GM13976 (cell line): Measurements from ENCODE around the gene RIN3.

Experiments
- DNase-seq: peaks from one replicate; pipeline ENCODE4 v3.0.0; 2012; ENCODE audit warnings: low spot score
- CTCF ChIP-seq: IDR thresholded peaks from 2 replicates; pipeline ENCODE4 v1.5.1; 2012; ENCODE audit warnings: borderline replicate concordance, mild to moderate bottlenecking; ENCODE audit not compliant: insufficient read depth; ENCODE audit errors: extremely low read depth, missing control alignments, control extremely low read depth
- in situ Hi-C: fragments of 300-500 bp; cut with MboI; formaldehyde crosslinking; loops from one replicate; pipeline ENCODE4 v1.12.0; 2022; ENCODE audit warnings: low sequenced_read_pairs, mixed read lengths, inconsistent platforms; ENCODE audit not compliant: unreplicated experiment

Gene RIN3

GRCh38 chr14:92505826-92506225 lies 7.8 kb upstream of the RIN3 start:
- no peak for DNase-seq
- in situ Hi-C loops, result no loop called here
- no peak for TF ChIP-seq CTCF

- TF ChIP-seq CTCF, result no peak
- in situ Hi-C loops, result no loop called here
- no peak for DNase-seq
Measured at GRCh38 chr14:92506231-92506630, 7.3 kb upstream of the RIN3 start.

DNA sequence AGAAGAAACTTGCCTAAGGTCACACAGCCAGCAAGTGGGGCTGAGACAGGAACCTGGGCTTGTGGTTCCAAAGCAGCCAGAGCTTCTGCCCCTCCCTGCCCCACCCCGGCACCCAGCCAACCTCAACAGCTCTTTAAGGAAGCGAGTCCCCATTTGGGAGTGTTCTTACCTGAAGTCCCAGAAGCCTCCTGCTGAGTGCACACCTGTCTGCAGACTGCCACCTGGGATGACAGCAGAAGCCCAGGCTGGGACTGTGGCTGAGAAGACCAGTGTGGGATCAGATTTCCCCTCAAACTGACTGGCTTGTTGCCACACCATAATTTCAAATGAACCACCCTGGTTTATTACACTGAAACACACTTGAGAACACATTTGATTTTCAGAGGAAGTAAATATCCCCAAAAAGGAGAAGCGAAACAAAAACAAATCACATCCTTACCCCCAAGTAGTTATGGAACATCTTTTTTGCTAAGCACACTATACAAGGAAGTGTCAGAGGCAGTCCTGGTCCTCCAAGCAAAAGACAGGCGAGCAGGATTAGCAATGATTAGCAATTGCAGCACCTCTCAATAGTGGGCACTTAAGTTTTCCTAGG lies 6.3 kb upstream of the RIN3 start:
- no peak for TF ChIP-seq CTCF
- DNase-seq, result no peak
- in situ Hi-C loops, result no loop called here

DNA sequence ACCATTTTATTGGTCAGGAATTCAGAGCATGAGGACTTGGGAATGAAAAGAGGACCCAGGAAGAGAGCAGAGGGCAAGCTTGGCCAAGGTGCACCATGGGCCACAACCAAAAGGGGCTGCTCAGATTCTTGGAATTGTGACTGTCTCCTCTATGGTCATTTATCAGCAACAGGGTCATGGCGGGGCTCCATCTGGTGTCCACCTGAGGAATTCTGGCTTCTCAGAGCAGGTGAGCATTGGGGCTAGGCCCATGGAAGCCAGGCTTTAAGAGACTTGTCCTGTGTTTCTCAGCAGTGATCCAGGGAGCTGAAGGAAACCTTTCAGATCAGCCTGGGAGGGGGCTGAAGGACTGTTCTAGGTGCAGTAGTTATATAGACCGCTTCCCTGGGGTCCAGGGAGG lies 2.6 kb upstream of the RIN3 start:
- in situ Hi-C loops, result no loop called here
- TF ChIP-seq CTCF, result no peak

GRCh38 chr14:92511453-92512238 lies 1.9 kb upstream of the RIN3 start:
- DNase-seq, result no peak

More for the DNA sequence above, 2.6 kb upstream of the RIN3 start:
- no peak for DNase-seq

DNA sequence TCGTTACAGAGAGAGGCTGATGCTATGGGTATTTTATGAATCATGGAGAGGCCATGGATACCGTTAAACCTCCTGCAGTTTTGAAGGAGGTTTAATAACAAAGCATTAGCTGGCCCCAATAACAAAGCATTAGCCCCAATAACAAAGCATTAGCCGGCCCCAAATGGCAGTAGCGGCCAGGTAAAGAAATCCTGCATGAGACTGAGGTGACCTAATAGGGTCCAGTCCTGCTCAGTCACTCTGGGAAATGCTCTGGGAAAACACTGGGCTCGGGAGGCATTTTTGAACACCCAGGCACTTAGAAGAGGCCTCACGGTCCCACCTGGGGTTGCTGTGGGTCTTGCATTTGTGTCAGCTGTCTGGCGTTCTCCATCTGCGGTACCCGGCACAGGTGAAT lies 776 bp upstream of the RIN3 start:
- DNase-seq, result no peak
- in situ Hi-C loops, result no loop called here
- no peak for TF ChIP-seq CTCF

More at GRCh38 chr14:92511453-92512238, 1.9 kb upstream of the RIN3 start:
- in situ Hi-C loops, result no loop called here
- TF ChIP-seq CTCF, result no peak
